ENCODE results near the gene SLC25A46.

DNA sequence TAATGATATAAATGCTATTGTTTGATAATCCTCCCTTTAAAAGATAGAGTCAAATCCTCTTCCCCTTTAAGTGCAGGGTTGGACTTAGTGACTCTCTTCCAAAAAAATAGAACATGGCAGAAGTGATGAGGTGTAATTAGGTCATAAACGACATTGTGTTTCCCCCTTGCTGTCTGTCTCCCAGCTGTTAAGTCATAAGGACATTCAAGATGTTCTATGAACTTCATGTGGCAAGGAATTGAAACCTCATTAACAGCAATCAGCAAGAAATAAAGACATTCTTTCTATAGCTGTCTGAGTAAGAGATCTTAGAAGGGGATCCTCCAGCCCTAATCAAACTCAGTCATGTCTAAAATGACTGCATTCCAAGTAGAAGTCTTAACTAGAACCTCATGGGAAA, 3.3 kb upstream of the SLC25A46 start:
- no peak for TF ChIP-seq EZH2 (IDR thresholded peaks at IDR 0.05; ENCODE audit: insufficient read depth, poor library complexity, severe bottlenecking)
- TF ChIP-seq EZH2phosphoT487 (IDR thresholded peaks at IDR 0.05; ENCODE audit: insufficient read depth, low read depth): no peak
